Endothelial cell of umbilical vein (primary cell): ENCODE data around the gene BAX. TPM values are rescaled to one million over a fixed set of nuclear protein-coding genes. Genes with fewer than 3 reads are reported as not detected.

ENCODE experiments used
- BruUV-seq: library from RNA; stranded (reverse); fragments of 400-500 nt; replicated peaks from 2 replicates; lab custom pipeline; 2021; lab: Mats Ljungman, UMichigan
- CTCF ChIA-PET: fragments of 300-600, 350-600 bp; sonication (Branson Sonifier 250); formaldehyde crosslinking; loops from one replicate; lab custom pipeline; 2021; ENCODE audit warnings: antibody characterized with exemption, inconsistent platforms; lab: Charles Lee
- POLR2A ChIA-PET: fragments of 300-600, 350-600 bp; sonication (Branson Sonifier 250); formaldehyde crosslinking; loops from one replicate; lab custom pipeline; 2021; ENCODE audit warnings: antibody characterized with exemption, inconsistent platforms; lab: Charles Lee
- DNase-seq: peaks from one replicate; pipeline ENCODE4 v3.0.0-alpha.2; 2011; ENCODE audit warnings: low read depth, low spot score
- FAIRE-seq: peaks from 2 replicates; lab custom pipeline; 2011; peaks lifted over from hg19 to GRCh38; lab: Jason Lieb, UNC
- H2AFZ ChIP-seq: 2 replicates; pipeline ENCODE4 v1.6.0; 2012; ENCODE audit warnings: low read depth, low read length, control low read depth, inconsistent platforms
- H3K27ac ChIP-seq: 2 replicates; pipeline ENCODE4 v1.5.1; 2011; ENCODE audit warnings: low read depth, mild to moderate bottlenecking, control low read depth, low read length, moderate library complexity; ENCODE audit not compliant: insufficient read depth
- H3K27me3 ChIP-seq, 2 experiments: 2 replicates each; pipeline versions ENCODE4 v1.6.0 to v1.6.1; 2011; ENCODE audit warnings: low read length in 2 of 2, mixed read lengths in 1 of 2; ENCODE audit not compliant: control insufficient read depth in 2 of 2, insufficient read depth in 2 of 2
- H3K36me3 ChIP-seq, 2 experiments: 2 replicates in 1 of 2; 3 replicates in 1 of 2; pipeline ENCODE4 v1.5.1; 2011; ENCODE audit warnings: low read length in 2 of 2, mild to moderate bottlenecking in 1 of 2, moderate library complexity in 1 of 2; ENCODE audit not compliant: control insufficient read depth in 2 of 2, insufficient read depth in 2 of 2; ENCODE audit errors: extremely low read depth in 1 of 2
- H3K4me1 ChIP-seq: 3 replicates; pipeline ENCODE4 v1.5.1; 2011; ENCODE audit warnings: mild to moderate bottlenecking, low read length; ENCODE audit not compliant: control insufficient read depth, insufficient read depth; ENCODE audit errors: extremely low read depth
- H3K4me2 ChIP-seq: 2 replicates; pipeline ENCODE4 v1.6.1; 2011; ENCODE audit warnings: low read length, control low read depth, mixed read lengths; ENCODE audit not compliant: insufficient read depth
- H3K4me3 ChIP-seq, 3 experiments: fragments of 200-600 bp in 1 of 3; sonication (generic), shearing (Covaris generic) in 1 of 3; replicated peaks in 1 of 3; 2 replicates each; pipeline ENCODE4 v1.5.1; 2011 to 2016; ENCODE audit warnings: control low read depth in 3 of 3, low read length in 3 of 3, mild to moderate bottlenecking in 2 of 3, inconsistent platforms in 1 of 3, low read depth in 1 of 3, moderate library complexity in 1 of 3; ENCODE audit not compliant: insufficient read depth in 1 of 3
- H3K79me2 ChIP-seq: 2 replicates; pipeline ENCODE4 v1.6.0; 2012; ENCODE audit warnings: low read length, inconsistent platforms; ENCODE audit not compliant: control insufficient read depth, insufficient read depth
- H3K9ac ChIP-seq: replicated peaks from 2 replicates; pipeline ENCODE3; 2011; ENCODE audit warnings: low read length, control low read depth; ENCODE audit not compliant: insufficient read depth; ENCODE audit errors: extremely low read depth
- H3K9me1 ChIP-seq: replicated peaks from 3 replicates; pipeline ENCODE4 v1.6.0; 2011; ENCODE audit warnings: mild to moderate bottlenecking, low read length; ENCODE audit not compliant: control insufficient read depth, insufficient read depth; ENCODE audit errors: extremely low read depth
- H3K9me3 ChIP-seq: replicated peaks from 2 replicates; pipeline ENCODE4 v1.5.1; 2012; ENCODE audit warnings: low read length, inconsistent platforms; ENCODE audit not compliant: control insufficient read depth, insufficient read depth
- H4K20me1 ChIP-seq: replicated peaks from 2 replicates; pipeline ENCODE3; 2011; ENCODE audit warnings: mild to moderate bottlenecking, low read length; ENCODE audit not compliant: control insufficient read depth, insufficient read depth; ENCODE audit errors: extremely low read depth
- CTCF ChIP-seq, 2 donors: IDR thresholded peaks; 1 replicate in 1 of 2; 2 replicates in 1 of 2; pipeline ENCODE4 v1.5.1; 2011; ENCODE audit warnings: low read length in 2 of 2, mild to moderate bottlenecking in 2 of 2, moderate library complexity in 2 of 2, control low read depth in 1 of 2, inconsistent platforms in 1 of 2, low read depth in 1 of 2; ENCODE audit not compliant: insufficient read depth in 1 of 2; ENCODE audit errors: extremely low read depth in 1 of 2
- EZH2 ChIP-seq: IDR thresholded peaks from 2 replicates; pipeline ENCODE4 v1.6.1; 2012; ENCODE audit warnings: borderline replicate concordance, low read depth, mild to moderate bottlenecking, moderate library complexity, low read length, inconsistent platforms; ENCODE audit not compliant: severe bottlenecking
- FOS ChIP-seq: IDR thresholded peaks from 2 replicates; pipeline ENCODE4 v1.6.1; 2011; ENCODE audit warnings: mild to moderate bottlenecking, low read length, moderate library complexity, borderline replicate concordance; ENCODE audit not compliant: insufficient read depth
- GATA2 ChIP-seq: IDR thresholded peaks from 2 replicates; pipeline ENCODE4 v1.7.0; 2011; ENCODE audit warnings: low read depth, mild to moderate bottlenecking, moderate library complexity, mixed read lengths, low read length; ENCODE audit not compliant: insufficient read length, insufficient read depth
- JUN ChIP-seq: IDR thresholded peaks from 2 replicates; pipeline ENCODE4 v1.6.1; 2011; ENCODE audit warnings: borderline replicate concordance, low read depth; ENCODE audit not compliant: insufficient read length, insufficient read depth
- MYC ChIP-seq: IDR thresholded peaks from one replicate; pipeline ENCODE4 v1.6.1; 2011; ENCODE audit warnings: mild to moderate bottlenecking, low read depth, low read length
- POLR2A ChIP-seq: IDR thresholded peaks from 2 replicates; pipeline ENCODE4 v1.6.1; 2012; ENCODE audit warnings: low read depth, mild to moderate bottlenecking, control low read depth, low read length
- POLR2AphosphoS5 ChIP-seq: IDR thresholded peaks from 2 replicates; pipeline ENCODE4 v1.6.1; 2012; ENCODE audit warnings: low read depth, mild to moderate bottlenecking, control low read depth, low read length, moderate library complexity; ENCODE audit not compliant: insufficient read depth
- dilution Hi-C: fragments of 300-500 bp; cut with MboI; formaldehyde crosslinking; loops from one replicate; pipeline ENCODE4 v1.15.0; 2019; ENCODE audit warnings: low sequenced_read_pairs; ENCODE audit not compliant: extremely low pct_ligation_motif_present
- intact Hi-C: fragments of 100-400 bp; cut with micrococcal nuclease; formaldehyde crosslinking; loops from one replicate; pipeline ENCODE4 v1.10.0; 2022
- polyA plus RNA-seq, 4 experiments: library from polyadenylated mRNA; depleted of rRNA in 3 of 4; stranded (reverse) in 3 of 4; unstranded in 1 of 4; fragments of >200 nt; gene quantifications; 2 replicates each; pipeline versions ENCODE4 v1.2.1 to v1.2.3, GENCODE V29; 2011 to 2012; ENCODE audit warnings: missing spikeins in 1 of 4
- total RNA-seq: library from RNA; stranded (reverse); gene quantifications from 2 replicates; pipeline ENCODE4 v1.2.3, GENCODE V29; 2021
- TF ChIP-seq, protein P1 (sequence below): IDR thresholded peaks from 2 replicates; pipeline ENCODE4 v1.6.1; 2011; ENCODE audit not compliant: insufficient read depth, insufficient read length

The BAX gene
- total and polyA plus RNA-seq, 2 donors (not counting 3 experiments of a cell fraction or from before 2014, with no cell fraction given) = 267 to 283 TPM

- Histone ChIP-seq H4K20me1 (no peaks in the 10 kb centered on the region), H3K36me3 (peaks cover 6 to 29% of the 10 kb centered on the region in 2 experiments), H3K9ac (no peak overlapping the region), H3K27me3 (no peaks in the 10 kb centered on the region), H3K4me1 (peaks cover 3% of the 10 kb centered on the region), H3K9me1 (no peaks in the 10 kb centered on the region), H3K9me3 (no peaks in the 10 kb centered on the region), H3K4me3 (no peak overlapping the region), H3K27ac (no peak overlapping the region), H3K79me2 (no peaks in the 10 kb centered on the region), H3K4me2 (no peak overlapping the region), H2AFZ (no peak overlapping the region)
- no peak for TF ChIP-seq CTCF (IDR thresholded peaks at IDR 0.05; ENCODE audit: extremely low read depth in 1 of 2, insufficient read depth in 1 of 2, low read depth in 1 of 2, low read length in 2 of 2)
- TF ChIP-seq JUN = no peak
- TF ChIP-seq EZH2 = no peak
- TF ChIP-seq GATA2 = no peak
- no peak for TF ChIP-seq POLR2A
- TF ChIP-seq, protein P1, sequence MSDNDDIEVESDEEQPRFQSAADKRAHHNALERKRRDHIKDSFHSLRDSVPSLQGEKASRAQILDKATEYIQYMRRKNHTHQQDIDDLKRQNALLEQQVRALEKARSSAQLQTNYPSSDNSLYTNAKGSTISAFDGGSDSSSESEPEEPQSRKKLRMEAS = no peak
- no peak for TF ChIP-seq POLR2AphosphoS5
- TF ChIP-seq FOS = no peak
- TF ChIP-seq MYC = no peak
- BruUV-seq = no TSS peak
- intact Hi-C loops (no loop called here), dilution Hi-C loops (no loop called here)
- ChIA-PET CTCF (no interaction called here), POLR2A (no interaction called here)
- FAIRE-seq (peak; percentile 55), DNase-seq (no peak)
These were observed 41.4 kb upstream of the BAX start for GRCh38 chr19:48913114-48913889.
